Hepatocyte (in vitro differentiated cells): Measurements from ENCODE around the gene MRPL21.

Experiments used
- CTCF ChIP-seq: fragments of 200-600 bp; sonication (generic); IDR thresholded peaks from 2 replicates; pipeline ENCODE4 v1.5.1; 2016; ENCODE audit warnings: antibody characterized with exemption, mild to moderate bottlenecking; ENCODE audit not compliant: poor library complexity
- EZH2 ChIP-seq: fragments of 200-600 bp; sonication (generic); IDR thresholded peaks from 2 replicates; pipeline ENCODE4 v1.6.1; 2016; ENCODE audit warnings: antibody characterized with exemption, mild to moderate bottlenecking, borderline replicate concordance
- EZH2phosphoT487 ChIP-seq: fragments of 200-600 bp; sonication (generic); IDR thresholded peaks from one replicate; pipeline ENCODE4 v1.6.1; 2018; ENCODE audit warnings: antibody characterized with exemption, mild to moderate bottlenecking, low read depth, moderate library complexity; ENCODE audit not compliant: unreplicated experiment, severe bottlenecking

DNA sequence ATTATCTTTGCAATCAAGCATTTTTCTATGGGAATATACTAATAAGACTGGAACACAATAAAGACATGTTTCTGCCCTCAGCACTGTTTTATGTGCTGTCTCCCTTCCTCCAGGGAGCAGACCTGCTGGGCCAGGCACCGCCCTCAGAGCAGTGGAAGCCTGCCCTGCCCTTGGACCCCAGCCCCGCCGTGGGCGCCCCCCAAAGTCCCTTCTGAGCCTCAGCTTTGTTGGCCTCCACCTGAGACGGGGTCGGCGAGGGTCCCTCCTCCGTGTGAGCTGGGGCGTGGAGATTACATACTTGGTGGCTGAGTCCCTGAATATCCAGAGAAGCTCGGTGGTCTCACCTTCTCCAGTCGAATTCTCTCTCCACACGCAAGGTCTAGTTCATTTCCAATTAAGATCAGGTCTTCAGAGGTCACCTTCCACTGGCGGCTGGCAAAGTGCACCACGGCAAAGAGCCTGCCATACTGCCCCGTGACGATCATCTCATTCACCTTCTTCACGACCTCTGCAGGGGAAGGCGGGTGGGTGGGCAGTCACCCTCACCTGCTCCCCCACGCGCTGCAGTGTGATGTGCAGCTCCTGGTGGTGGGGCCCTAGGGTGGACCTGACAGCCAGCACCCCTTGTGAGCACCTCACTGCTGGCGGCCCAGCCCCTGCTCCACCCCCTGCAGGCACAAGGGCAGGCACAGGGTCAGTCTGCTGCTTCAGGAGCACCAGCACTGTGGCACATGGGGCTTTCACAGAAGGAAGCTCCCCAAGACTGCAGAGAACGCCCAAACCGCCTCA is 7.3 kb downstream of the MRPL21 start:
- TF ChIP-seq CTCF: no peak
- TF ChIP-seq EZH2: no peak
- TF ChIP-seq EZH2phosphoT487: no peak
